ENCODE measurements around the gene RBMS3.

DNA sequence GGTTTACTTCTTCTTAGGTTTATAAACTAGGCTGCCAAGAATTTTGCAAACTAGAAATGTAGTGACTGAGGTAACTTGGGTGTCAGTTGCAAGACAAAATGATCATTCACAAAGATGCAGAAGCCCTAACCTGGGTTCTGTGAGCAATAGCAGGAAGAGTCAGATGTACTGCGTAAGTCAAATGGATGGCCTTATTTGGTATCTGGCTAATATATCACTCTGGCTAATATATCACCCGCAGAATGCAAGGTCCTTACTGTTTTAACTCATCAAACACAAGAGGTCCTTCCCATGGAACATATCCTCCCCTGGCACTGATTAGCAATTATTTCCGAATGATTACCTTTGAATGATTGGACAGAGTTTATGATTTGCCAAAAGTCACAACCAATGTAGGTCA lies 37.4 kb downstream of the RBMS3 start:
- TF ChIP-seq EP300 (IDR thresholded peaks at IDR 0.05) = no peak
- TF ChIP-seq, protein P1, sequence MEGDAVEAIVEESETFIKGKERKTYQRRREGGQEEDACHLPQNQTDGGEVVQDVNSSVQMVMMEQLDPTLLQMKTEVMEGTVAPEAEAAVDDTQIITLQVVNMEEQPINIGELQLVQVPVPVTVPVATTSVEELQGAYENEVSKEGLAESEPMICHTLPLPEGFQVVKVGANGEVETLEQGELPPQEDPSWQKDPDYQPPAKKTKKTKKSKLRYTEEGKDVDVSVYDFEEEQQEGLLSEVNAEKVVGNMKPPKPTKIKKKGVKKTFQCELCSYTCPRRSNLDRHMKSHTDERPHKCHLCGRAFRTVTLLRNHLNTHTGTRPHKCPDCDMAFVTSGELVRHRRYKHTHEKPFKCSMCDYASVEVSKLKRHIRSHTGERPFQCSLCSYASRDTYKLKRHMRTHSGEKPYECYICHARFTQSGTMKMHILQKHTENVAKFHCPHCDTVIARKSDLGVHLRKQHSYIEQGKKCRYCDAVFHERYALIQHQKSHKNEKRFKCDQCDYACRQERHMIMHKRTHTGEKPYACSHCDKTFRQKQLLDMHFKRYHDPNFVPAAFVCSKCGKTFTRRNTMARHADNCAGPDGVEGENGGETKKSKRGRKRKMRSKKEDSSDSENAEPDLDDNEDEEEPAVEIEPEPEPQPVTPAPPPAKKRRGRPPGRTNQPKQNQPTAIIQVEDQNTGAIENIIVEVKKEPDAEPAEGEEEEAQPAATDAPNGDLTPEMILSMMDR (IDR thresholded peaks at IDR 0.05) = no peak
